NCI-H2196 (cell line): ENCODE results near the gene SMAD7.

ENCODE experiments used
- DNase-seq: peaks from one replicate; lab custom pipeline; 2025; ENCODE audit not compliant: unreplicated experiment; lab: John Stamatoyannopoulos, UW

SMAD7 gene

GRCh38 chr18:48961547-48961946 lies 10.8 kb upstream of the SMAD7 start:
- no peak for DNase-seq

GRCh38 chr18:48959921-48960920 lies 9.5 kb upstream of the SMAD7 start:
- no peak for DNase-seq

GRCh38 chr18:48959551-48959920 lies 8.8 kb upstream of the SMAD7 start:
- DNase-seq: no peak

GRCh38 chr18:48958951-48959350 lies 8.2 kb upstream of the SMAD7 start:
- no peak for DNase-seq

- DNase-seq: no peak
These were observed 6.9 kb upstream of the SMAD7 start for GRCh38 chr18:48957616-48958015.

- no peak for DNase-seq
These were observed 6.4 kb upstream of the SMAD7 start for GRCh38 chr18:48957136-48957535.

- DNase-seq: no peak
These were observed 5.6 kb upstream of the SMAD7 start for GRCh38 chr18:48956356-48956755.

GRCh38 chr18:48955830-48956261 lies 5.1 kb upstream of the SMAD7 start:
- peak; percentile 12 for DNase-seq

- no peak for DNase-seq
These were observed 4.4 kb upstream of the SMAD7 start for GRCh38 chr18:48954886-48955819.

- DNase-seq: no peak
These were observed 2.4 kb upstream of the SMAD7 start for GRCh38 chr18:48953104-48953706.

GRCh38 chr18:48952287-48953103 lies 1.7 kb upstream of the SMAD7 start:
- peak; percentile 76 for DNase-seq

GRCh38 chr18:48951448-48952286 lies 902 bp upstream of the SMAD7 start:
- DNase-seq: peak; percentile 81

GRCh38 chr18:48949606-48950535 lies 894 bp downstream of the SMAD7 start:
- DNase-seq: peak; percentile 43

- DNase-seq: peak; percentile 10
These were observed 1.6 kb downstream of the SMAD7 start for GRCh38 chr18:48949050-48949605.

- peak; percentile 45 for DNase-seq
These were observed 2.4 kb downstream of the SMAD7 start for GRCh38 chr18:48948112-48949049.

- DNase-seq: peak; percentile 11
These were observed 3.2 kb downstream of the SMAD7 start for GRCh38 chr18:48947560-48947959.

- DNase-seq: no peak
These were observed 3.7 kb downstream of the SMAD7 start for GRCh38 chr18:48947092-48947491.
